GM21723 (cell line): ENCODE results near the gene MGLL.

ENCODE experiments used
- ATAC-seq: cut with Tn5 transposase; IDR thresholded peaks from one replicate; pipeline ENCODE4 v1.9.1; 2021; ENCODE audit warnings: mild to moderate bottlenecking, moderate library complexity; ENCODE audit not compliant: unreplicated experiment

The MGLL gene

GRCh38 chr3:127791221-127791913 is 30.9 kb downstream of the MGLL start:
- peak; percentile 85 for ATAC-seq

- no peak for ATAC-seq
Measured at GRCh38 chr3:127790882-127791183, 31.5 kb downstream of the MGLL start.

DNA sequence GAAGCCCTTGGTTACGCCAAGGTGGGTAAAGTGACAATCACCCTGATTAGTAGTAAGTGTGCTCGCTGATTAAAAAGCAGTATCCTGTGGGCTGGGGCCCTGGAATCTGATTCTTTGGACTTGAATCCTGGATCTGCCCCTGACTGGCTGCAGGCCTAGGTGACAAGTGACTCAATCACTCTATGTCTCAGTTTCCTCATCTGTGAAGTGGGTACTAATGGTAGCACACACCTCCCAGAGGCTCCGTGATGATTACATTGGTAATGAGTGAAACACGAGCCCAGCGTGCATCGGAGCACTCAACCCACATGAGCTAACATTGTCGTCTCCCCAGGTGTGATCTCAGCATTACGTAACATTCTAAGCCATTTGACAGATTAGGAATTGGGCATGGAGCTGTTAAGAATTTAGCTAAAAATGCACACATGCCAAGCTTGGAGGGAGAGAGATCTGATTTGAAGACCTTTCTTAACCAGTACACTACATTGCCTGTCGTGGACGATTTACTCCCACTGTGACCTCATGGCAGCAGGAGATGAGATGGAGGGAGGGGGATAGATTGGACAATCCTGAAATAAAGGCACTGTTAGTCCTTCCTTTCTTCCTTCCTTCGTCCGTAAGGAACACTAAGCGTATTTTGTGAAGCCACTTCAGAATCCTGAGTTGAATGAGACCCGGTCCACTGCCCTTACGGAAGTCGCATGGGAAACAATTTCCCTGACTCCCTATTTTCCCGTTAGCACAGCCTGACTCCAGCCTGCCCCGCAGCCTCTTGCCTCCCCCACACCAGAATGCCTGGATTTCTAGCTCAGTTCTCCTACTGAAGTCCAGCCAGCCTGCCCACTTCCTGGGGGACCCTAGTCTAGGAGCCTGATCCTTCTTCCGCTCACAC is 32.1 kb downstream of the MGLL start:
- no peak for ATAC-seq

- ATAC-seq: no peak
Measured at GRCh38 chr3:127789051-127789450, 33.3 kb downstream of the MGLL start.

GRCh38 chr3:127788451-127788909 is 33.8 kb downstream of the MGLL start:
- ATAC-seq: no peak

- ATAC-seq: no peak
Measured at GRCh38 chr3:127787571-127788365, 34.5 kb downstream of the MGLL start.

DNA sequence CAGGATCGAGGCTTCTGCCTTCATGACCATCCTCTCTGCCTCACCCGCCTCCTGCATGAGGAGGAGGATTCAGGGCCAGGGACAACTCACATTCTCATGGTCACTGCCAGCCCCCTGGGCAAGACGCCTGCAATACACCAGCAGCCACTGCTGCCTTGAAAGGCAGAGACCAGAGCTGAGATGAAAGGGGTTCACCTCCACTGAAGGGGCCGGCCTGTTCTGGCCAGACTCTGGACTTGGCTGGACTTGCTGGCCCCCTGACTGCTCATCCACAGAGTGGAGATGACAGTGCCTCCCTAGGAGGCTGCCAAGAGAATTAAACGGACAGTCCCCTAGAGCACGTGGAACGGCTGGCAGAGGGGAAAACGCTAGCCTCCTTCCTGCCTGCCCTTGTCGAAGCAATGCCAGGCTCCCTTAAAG is 35.2 kb downstream of the MGLL start:
- no peak for ATAC-seq

DNA sequence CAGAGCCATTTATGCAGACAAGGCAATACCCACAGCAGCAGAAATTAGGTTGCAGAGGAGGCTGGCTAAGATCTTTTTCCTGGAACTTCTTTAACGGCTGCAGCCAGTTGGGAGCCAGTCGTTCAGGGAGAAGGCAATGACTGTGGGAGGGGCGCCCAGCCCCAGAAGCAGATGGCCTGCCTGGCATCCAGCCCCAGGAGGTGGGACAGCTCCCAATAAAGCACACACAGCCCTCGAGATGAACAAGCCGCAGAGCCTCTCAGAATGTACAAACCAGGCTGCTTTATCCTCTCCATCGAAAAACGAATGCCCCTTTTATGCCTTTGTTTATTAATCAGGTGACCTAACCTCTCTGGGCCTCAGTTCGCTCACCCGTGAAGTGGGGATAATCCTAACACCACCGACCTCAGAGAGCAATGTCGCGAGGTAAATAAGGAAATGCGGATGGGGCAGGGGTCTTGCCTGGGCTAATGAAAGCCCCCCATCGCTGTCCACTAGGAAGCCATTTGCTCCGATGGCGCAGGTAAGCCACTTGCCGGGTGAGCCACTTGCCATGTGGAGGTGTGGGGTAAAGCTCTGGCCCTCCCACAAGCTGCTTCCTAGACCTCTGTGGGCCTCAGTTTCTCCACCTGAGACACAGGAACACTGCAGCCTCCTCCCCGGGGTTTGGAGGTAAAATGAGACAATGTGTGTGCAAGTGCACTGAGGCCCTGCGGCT is 35.8 kb downstream of the MGLL start:
- no peak for ATAC-seq

DNA sequence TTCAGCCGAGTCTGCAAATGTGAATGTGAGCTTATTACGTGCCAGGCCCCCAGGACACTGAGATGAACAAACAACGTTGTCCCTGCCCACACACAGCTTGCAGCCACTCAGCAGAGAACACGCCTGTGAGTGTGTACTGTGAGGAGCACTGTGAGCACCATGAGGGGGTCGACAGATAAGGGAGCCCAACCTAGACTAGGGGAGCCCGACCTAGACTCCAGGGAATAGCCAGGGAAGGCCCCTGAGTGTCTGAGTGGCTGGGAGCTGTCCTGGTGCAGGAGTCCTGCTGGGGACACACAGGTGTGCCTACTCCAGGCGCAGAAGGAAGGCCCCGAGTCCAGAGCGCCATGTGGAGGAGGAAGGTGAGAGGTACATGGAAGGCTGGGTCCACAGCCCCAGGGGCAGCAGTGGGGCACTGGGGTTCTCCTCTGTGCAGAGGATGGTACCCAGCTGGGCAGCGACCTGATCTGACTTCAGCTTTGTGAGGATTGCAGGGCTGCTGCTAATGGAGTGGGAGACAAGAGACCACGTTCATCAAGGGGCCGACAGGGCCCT is 36.5 kb downstream of the MGLL start:
- ATAC-seq: no peak

- no peak for ATAC-seq
Measured at GRCh38 chr3:127784865-127785710, 37.2 kb downstream of the MGLL start.

DNA sequence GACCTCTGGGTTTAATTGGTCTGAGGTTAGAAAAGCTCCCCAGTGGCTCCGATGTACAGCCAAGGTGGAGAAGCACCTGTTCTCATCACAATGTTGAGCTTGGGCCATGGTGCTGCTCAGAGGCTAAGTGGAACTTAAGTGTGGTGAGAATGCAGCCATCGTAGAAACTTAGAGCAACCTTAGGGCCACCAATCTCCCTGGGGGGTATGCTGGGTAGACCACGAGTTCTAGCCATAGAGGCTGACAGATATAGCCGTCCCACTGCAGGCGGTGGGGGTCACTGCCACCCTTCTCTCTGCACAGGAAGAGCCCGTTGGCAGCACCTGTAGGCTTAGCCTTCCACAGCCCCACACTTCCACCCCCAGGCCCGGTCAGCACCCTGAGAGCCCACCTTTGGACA is 38.0 kb downstream of the MGLL start:
- no peak for ATAC-seq

GRCh38 chr3:127783642-127784160 is 38.6 kb downstream of the MGLL start:
- ATAC-seq: no peak

- ATAC-seq: no peak
Measured at GRCh38 chr3:127783166-127783565, 39.1 kb downstream of the MGLL start.

- ATAC-seq: no peak
Measured at GRCh38 chr3:127781411-127782001, 40.8 kb downstream of the MGLL start.

DNA sequence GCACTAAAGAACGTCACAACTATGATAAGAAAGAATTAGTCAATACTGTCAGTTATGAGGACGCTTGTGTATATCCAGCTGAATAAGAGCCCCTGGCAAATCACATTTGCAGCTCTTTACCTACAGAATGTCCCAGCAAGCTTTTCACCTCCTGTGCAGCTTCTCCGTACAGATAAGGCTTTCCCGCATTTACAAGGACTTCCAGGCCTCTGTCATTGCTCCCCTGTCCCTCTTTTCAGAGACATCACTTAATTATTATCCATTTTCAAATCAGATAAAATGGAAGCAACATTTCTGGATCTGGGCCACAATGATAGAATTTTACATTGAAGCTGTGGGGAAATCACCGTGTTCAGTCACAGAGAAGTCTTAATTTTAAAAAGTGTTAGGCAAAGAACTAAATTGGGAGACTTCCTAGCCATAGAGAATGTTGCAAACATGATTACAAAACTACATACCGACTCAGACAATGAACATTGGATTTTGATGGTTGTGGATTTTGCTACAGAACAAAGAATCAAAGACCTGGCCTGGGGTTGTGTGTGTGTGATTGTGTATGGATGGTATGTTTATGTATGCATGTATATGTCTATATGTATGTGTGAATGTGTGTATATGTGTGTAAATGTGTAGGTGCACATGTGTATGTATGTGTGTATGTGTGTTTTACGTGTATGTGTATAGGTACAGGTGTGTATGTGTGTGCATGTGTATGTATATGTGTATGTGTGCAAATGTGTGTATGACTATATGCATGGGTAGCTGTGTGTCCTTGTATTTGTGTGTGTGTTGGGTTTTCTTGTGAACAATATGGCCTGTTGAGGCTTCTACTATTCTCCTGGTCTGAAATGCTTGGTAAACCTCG is 41.5 kb downstream of the MGLL start:
- no peak for ATAC-seq

DNA sequence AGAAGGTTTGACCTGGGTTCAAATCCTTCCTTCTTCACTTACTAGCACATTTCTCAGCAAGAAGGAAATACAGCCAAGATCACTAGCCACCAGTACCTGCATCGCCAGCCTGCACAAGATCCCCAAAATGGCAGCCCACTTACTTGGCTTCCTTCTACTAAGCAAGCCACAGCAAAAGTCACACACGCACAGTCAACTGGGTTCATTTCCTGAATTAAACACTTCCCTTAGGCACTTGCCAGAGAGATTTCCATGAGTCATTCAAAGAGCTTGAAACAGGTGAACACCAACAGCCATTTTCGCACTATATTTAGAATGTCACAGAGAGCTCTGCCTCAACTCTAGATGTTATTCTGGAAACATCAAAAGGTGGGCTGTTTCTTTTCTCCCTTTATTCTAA is 42.6 kb downstream of the MGLL start:
- ATAC-seq: no peak

DNA sequence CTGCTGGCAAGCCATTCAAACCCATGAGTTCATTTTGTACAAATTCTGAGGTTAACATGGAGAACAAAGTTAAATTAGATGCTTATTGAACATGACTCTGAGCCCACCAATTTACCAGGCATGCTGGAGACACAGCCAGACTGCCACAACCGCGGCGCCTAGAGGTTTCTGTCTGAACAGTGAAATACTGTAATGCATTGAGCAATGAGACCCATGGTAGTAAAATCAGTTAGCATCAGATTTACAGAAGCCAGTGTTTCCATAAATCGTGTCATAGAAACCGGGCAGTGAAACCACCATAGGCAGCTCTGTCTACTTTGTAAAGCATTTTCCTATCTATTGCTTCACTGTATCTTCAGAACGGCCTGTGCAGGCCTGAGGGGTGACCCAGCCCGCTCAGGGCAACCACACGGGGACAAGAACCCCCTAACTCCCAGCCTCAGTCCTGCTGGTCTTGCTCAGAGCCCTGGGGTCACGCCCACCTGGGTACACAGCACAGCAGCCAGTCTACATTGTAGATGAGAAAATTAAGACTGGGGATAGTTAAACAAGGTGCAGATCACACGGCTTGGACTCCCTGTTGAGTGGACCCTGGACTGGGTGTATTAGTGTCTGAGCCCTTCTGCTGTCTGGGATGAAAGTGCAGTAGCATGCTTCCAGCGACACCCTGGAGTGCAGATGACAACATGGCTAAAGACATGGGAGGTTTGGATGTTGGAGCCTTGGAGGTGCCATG is 44.2 kb downstream of the MGLL start:
- no peak for ATAC-seq
